HCT116 (cell line): ENCODE measurements around the gene ANKLE1. TPM values are rescaled to one million over a fixed set of nuclear protein-coding genes. Genes with fewer than 3 reads are reported as not detected.

Source experiments
- ATAC-seq: fragments of 200-7000 bp; cut with Tn5 transposase; 2 replicates; pipeline ENCODE4 v1.9.1; 2020; ENCODE audit warnings: mild to moderate bottlenecking, moderate library complexity
- BruUV-seq: library from RNA; stranded (reverse); fragments of 400-500 nt; replicated peaks from 2 replicates; lab custom pipeline; 2021; lab: Mats Ljungman, UMichigan
- CTCF ChIA-PET: fragments of 300-600 bp; sonication (Branson Sonifier 250); formaldehyde crosslinking; loops from one replicate; lab custom pipeline; 2021; ENCODE audit warnings: antibody characterized with exemption; lab: Charles Lee
- POLR2A ChIA-PET: fragments of 300-600, 350-600 bp; sonication (Branson Sonifier 250); formaldehyde crosslinking; loops from one replicate; lab custom pipeline; 2021; ENCODE audit warnings: antibody characterized with exemption; lab: Charles Lee
- RAD21 ChIA-PET, 2 experiments: fragments of 300-600 bp; sonication (Branson Sonifier 250); formaldehyde crosslinking; loops; one replicate each; lab custom pipeline; 2023; ENCODE audit warnings: low total read pairs in 2 of 2; ENCODE audit not compliant: uncharacterized antibody in 2 of 2, unreplicated experiment in 2 of 2, low non-redundant PET in 1 of 2; lab: Charles Lee
- DNase-seq: peaks from one replicate; pipeline ENCODE4 v3.0.0-alpha.2; 2010; ENCODE audit warnings: low read depth, low spot score
- H2AFZ ChIP-seq: fragments of 200-600 bp; shearing (Covaris generic), sonication (generic); 2 replicates; pipeline ENCODE4 v1.6.1; 2017; ENCODE audit warnings: low read depth, mixed run types, mixed read lengths, antibody characterized with exemption, low read length; ENCODE audit not compliant: poor library complexity, severe bottlenecking
- H3K27ac ChIP-seq: 2 replicates; pipeline ENCODE4 v1.5.1; 2012; ENCODE audit warnings: low read depth, low read length
- H3K27me3 ChIP-seq: fragments of 200-600 bp; sonication (generic); 2 replicates; pipeline ENCODE4 v1.6.1; 2016; ENCODE audit warnings: mixed run types, low read length, mixed read lengths; ENCODE audit not compliant: insufficient read depth
- H3K36me3 ChIP-seq, 2 experiments: fragments of 200-500 bp in 1 of 2; fragments of 200-600 bp in 1 of 2; sonication (Bioruptor generic) in 1 of 2; sonication (generic) in 1 of 2; 2 replicates each; pipeline versions ENCODE4 v1.5.1 to v1.6.1; 2014 to 2016; ENCODE audit warnings: low read length in 2 of 2, inconsistent platforms in 1 of 2, mixed read lengths in 1 of 2, mixed run types in 1 of 2; ENCODE audit not compliant: insufficient read depth in 2 of 2, control insufficient read depth in 1 of 2
- H3K4me1 ChIP-seq, 2 experiments: fragments of 200-600 bp in 1 of 2; sonication (generic) in 1 of 2; 2 replicates each; pipeline versions ENCODE4 v1.5.1 to v1.6.1; 2012 to 2017; ENCODE audit warnings: low read length in 2 of 2, inconsistent platforms in 1 of 2, mild to moderate bottlenecking in 1 of 2, mixed read lengths in 1 of 2, mixed run types in 1 of 2, moderate library complexity in 1 of 2; ENCODE audit not compliant: insufficient read depth in 2 of 2, control insufficient read depth in 1 of 2
- H3K4me2 ChIP-seq: fragments of 200-600 bp; sonication (generic); 2 replicates; pipeline ENCODE4 v1.6.1; 2017; ENCODE audit warnings: mixed run types, low read length, mixed read lengths
- H3K4me3 ChIP-seq, 2 experiments: fragments of 200-600 bp in 1 of 2; sonication (generic) in 1 of 2; replicated peaks in 1 of 2; 2 replicates each; pipeline ENCODE4 v1.5.1; 2011 to 2016; ENCODE audit warnings: low read length in 2 of 2, control low read depth in 1 of 2, low read depth in 1 of 2, mild to moderate bottlenecking in 1 of 2, mixed read lengths in 1 of 2, mixed run types in 1 of 2
- H3K79me2 ChIP-seq: fragments of 200-600 bp; sonication (generic); 2 replicates; pipeline ENCODE4 v1.6.1; 2017; ENCODE audit warnings: mild to moderate bottlenecking, mixed run types, low read length, moderate library complexity, mixed read lengths; ENCODE audit not compliant: insufficient read depth
- H3K9ac ChIP-seq: fragments of 200-600 bp; sonication (generic); 2 replicates; pipeline ENCODE4 v1.6.1; 2016; ENCODE audit warnings: low read length, mixed read lengths
- H3K9me2 ChIP-seq: fragments of 200-600 bp; sonication (generic), shearing (Covaris generic); 2 replicates; pipeline ENCODE4 v1.6.1; 2017; ENCODE audit warnings: mixed run types, mild to moderate bottlenecking, moderate library complexity; ENCODE audit not compliant: insufficient read depth
- H3K9me3 ChIP-seq, 2 experiments: fragments of 200-500 bp in 1 of 2; fragments of 200-600 bp in 1 of 2; sonication (Bioruptor generic) in 1 of 2; sonication (generic) in 1 of 2; 2 replicates each; pipeline ENCODE4 v1.6.1; 2014 to 2017; ENCODE audit warnings: low read length in 2 of 2, mixed read lengths in 2 of 2, inconsistent platforms in 1 of 2, low read depth in 1 of 2, mild to moderate bottlenecking in 1 of 2, mixed run types in 1 of 2, moderate library complexity in 1 of 2; ENCODE audit not compliant: control insufficient read depth in 1 of 2, insufficient read depth in 1 of 2
- H4K20me1 ChIP-seq: fragments of 200-600 bp; sonication (generic), shearing (Covaris generic); 2 replicates; pipeline ENCODE4 v1.6.1; 2017; ENCODE audit warnings: mixed run types, mild to moderate bottlenecking, moderate library complexity; ENCODE audit not compliant: insufficient read depth
- CBX3 ChIP-seq: IDR thresholded peaks from 2 replicates; pipeline ENCODE4 v1.6.1; 2012; ENCODE audit warnings: low read depth
- ELF1 ChIP-seq: IDR thresholded peaks from 2 replicates; pipeline ENCODE4 v1.6.1; 2012; ENCODE audit warnings: low read depth, borderline replicate concordance
- EZH2phosphoT487 ChIP-seq: fragments of 200-600 bp; IDR thresholded peaks from 2 replicates; pipeline ENCODE4 v1.6.1; 2018; ENCODE audit warnings: antibody characterized with exemption, borderline replicate concordance
- POLR2A ChIP-seq: IDR thresholded peaks from 2 replicates; pipeline ENCODE4 v1.7.0; 2011; ENCODE audit warnings: borderline replicate concordance; ENCODE audit not compliant: insufficient read depth, insufficient read length; ENCODE audit errors: extremely low read depth
- POLR2AphosphoS5 ChIP-seq: IDR thresholded peaks from 2 replicates; pipeline ENCODE4 v1.6.1; 2011; ENCODE audit warnings: mild to moderate bottlenecking, low read depth, low read length, moderate library complexity
- RAD21 ChIP-seq: IDR thresholded peaks from 2 replicates; pipeline ENCODE4 v1.6.1; 2012; ENCODE audit warnings: low read depth, mild to moderate bottlenecking
- ZBTB33 ChIP-seq: IDR thresholded peaks from 2 replicates; pipeline ENCODE4 v1.6.1; 2011; ENCODE audit warnings: mild to moderate bottlenecking, low read length, moderate library complexity; ENCODE audit not compliant: insufficient replicate concordance; ENCODE audit errors: extremely low read depth
- ZNF274 ChIP-seq: fragments of 200-500 bp; sonication (Bioruptor generic); IDR thresholded peaks from 2 replicates; pipeline ENCODE4 v1.6.1; 2014; ENCODE audit warnings: mild to moderate bottlenecking, low read depth, low read length, inconsistent platforms
- intact Hi-C: fragments of 100-400 bp; cut with micrococcal nuclease; formaldehyde crosslinking; loops from 2 replicates; pipeline ENCODE4 v1.10.0; 2022
- total RNA-seq: library from RNA; stranded (reverse); gene quantifications from one replicate; pipeline ENCODE4 v1.2.1, GENCODE V29; 2021; ENCODE audit not compliant: unreplicated experiment
- TF ChIP-seq, protein P1 (sequence below): IDR thresholded peaks from 2 replicates; pipeline ENCODE4 v1.6.1; 2012; ENCODE audit warnings: low read depth

ANKLE1 gene
- total RNA-seq, 1 experiment from 2014 or later = 14.8 TPM

- TF ChIP-seq POLR2AphosphoS5 = peak; percentile 21; the same call in 1 of the 2 replicates
- no peak for TF ChIP-seq RAD21
- H3K27me3 ChIP-seq = no peaks in the 10 kb centered on the region
- no peak overlapping the region for H2AFZ ChIP-seq
- H4K20me1 ChIP-seq = no peaks in the 10 kb centered on the region
- peaks cover 43 to 61% of the 10 kb centered on the region in 2 experiments for H3K4me1 ChIP-seq
- peaks cover 0 to 3% of the 10 kb centered on the region in 2 experiments; a peak in 1 of 4 replicates for H3K36me3 ChIP-seq
- H3K79me2 ChIP-seq = peaks cover 47% of the 10 kb centered on the region
- peak overlapping the region; percentile 91 for H3K27ac ChIP-seq
- peak overlapping the region; percentile 86 for H3K9ac ChIP-seq
- BruUV-seq = TSS peak; percentile 45
- peak overlapping the region; percentile 99 for H3K4me2 ChIP-seq
- H3K9me2 ChIP-seq = no peaks in the 10 kb centered on the region
- peak; percentile 15; the same call in 1 of the 2 replicates for ATAC-seq
- DNase-seq = no peak
- no peaks in the 10 kb centered on the region for H3K9me3 ChIP-seq
- H3K4me3 ChIP-seq = peak overlapping the region; percentile 87 to 94
- RAD21 ChIA-PET = interaction anchor here in 1 of 2 experiments (0.5 kb wide), 1 partner anchor 191 kb away, joined by 3 read pairs; no protein-coding TSS in a partner anchor
- POLR2A ChIA-PET = interaction anchor here (0.9 to 1.7 kb wide), 2 partner anchors 9 to 65 kb away, joined by 5 to 7 read pairs; partner anchors contain the start of gene DDA1
- CTCF ChIA-PET = no interaction called here
- intact Hi-C loops = loop anchor here (1.0 kb wide), 1 partner anchor 18 kb away; the partner anchor contains the start of gene OCEL1
These were observed 37.7 kb upstream of the ANKLE1 start for GRCh38 chr19:17243830-17244617.

DNA sequence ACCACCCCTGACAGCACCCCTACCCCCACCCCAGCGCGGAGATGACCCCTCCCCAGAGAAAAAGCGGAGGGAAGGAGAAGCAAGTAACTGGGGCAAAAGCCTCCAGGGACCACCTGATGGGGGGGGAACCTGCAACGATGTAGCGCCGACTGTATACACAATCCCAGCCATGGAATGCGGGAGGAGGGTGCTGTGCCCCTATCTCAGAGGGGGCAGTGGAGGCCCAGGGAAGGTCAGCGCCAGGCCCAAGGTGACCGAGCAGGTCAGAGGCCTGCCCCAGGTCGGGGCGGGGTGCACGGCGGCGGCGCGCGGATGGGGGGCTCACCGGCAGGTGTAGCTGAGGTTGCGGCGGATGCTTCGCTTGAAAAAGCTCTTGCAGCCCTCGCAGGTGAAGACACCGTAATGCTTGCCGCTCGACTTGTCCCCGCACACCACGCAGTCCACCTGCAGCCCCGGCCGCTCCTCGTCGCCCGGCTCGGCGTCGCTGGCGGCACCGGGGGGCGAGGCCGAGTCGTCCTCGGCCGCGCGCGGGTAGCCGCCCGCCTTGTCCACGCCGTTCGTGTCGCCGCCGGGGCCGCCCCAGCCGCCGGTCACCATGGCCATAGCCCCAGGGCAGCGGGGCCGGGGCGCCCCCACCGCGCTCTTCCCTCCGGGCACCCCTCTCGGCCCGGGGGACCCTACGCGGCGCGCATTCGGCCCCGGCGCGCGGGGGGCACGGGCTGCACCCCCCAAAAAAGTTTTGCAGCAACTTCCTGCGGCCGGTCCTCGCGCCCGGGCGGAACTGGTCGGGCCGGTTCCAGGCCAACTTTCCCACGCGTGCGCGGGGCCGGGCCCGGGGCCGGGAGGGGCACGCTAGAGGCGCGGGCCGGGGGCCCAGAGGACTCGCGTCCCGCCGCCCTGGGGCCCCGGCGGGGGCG is 36.8 kb upstream of the ANKLE1 start:
- Histone ChIP-seq H3K4me1 (peaks cover 50 to 70% of the 10 kb centered on the region in 2 experiments), H3K27me3 (no peaks in the 10 kb centered on the region), H3K9ac (peak overlapping the region; percentile 86), H3K36me3 (peaks cover 0 to 3% of the 10 kb centered on the region in 2 experiments; a peak in 1 of 4 replicates), H3K4me2 (peak overlapping the region; percentile 99), H3K79me2 (peaks cover 47% of the 10 kb centered on the region), H2AFZ (no peak overlapping the region), H3K9me2 (no peaks in the 10 kb centered on the region), H3K4me3 (peak overlapping the region; percentile 87 to 94), H4K20me1 (no peaks in the 10 kb centered on the region), H3K27ac (peak overlapping the region; percentile 91), H3K9me3 (no peaks in the 10 kb centered on the region)
- POLR2A ChIA-PET = interaction anchor here (0.9 to 1.7 kb wide), 2 partner anchors 10 to 64 kb away, joined by 5 to 7 read pairs; partner anchors contain the start of gene DDA1
- ATAC-seq = no peak
- DNase-seq = no peak
- CTCF ChIA-PET = no interaction called here
- BruUV-seq = no TSS peak
- intact Hi-C loops = loop anchor here (1.0 kb wide), 1 partner anchor 19 kb away; the partner anchor contains the start of gene OCEL1
- RAD21 ChIA-PET = interaction anchor here in 1 of 2 experiments (0.5 kb wide), 1 partner anchor 192 kb away, joined by 3 read pairs; no protein-coding TSS in a partner anchor
- TF ChIP-seq CBX3 (no peak), ZNF274 (no peak), POLR2A (no peak), ELF1 (no peak), ZBTB33 (no peak), EZH2phosphoT487 (no peak)
- TF ChIP-seq, protein P1, sequence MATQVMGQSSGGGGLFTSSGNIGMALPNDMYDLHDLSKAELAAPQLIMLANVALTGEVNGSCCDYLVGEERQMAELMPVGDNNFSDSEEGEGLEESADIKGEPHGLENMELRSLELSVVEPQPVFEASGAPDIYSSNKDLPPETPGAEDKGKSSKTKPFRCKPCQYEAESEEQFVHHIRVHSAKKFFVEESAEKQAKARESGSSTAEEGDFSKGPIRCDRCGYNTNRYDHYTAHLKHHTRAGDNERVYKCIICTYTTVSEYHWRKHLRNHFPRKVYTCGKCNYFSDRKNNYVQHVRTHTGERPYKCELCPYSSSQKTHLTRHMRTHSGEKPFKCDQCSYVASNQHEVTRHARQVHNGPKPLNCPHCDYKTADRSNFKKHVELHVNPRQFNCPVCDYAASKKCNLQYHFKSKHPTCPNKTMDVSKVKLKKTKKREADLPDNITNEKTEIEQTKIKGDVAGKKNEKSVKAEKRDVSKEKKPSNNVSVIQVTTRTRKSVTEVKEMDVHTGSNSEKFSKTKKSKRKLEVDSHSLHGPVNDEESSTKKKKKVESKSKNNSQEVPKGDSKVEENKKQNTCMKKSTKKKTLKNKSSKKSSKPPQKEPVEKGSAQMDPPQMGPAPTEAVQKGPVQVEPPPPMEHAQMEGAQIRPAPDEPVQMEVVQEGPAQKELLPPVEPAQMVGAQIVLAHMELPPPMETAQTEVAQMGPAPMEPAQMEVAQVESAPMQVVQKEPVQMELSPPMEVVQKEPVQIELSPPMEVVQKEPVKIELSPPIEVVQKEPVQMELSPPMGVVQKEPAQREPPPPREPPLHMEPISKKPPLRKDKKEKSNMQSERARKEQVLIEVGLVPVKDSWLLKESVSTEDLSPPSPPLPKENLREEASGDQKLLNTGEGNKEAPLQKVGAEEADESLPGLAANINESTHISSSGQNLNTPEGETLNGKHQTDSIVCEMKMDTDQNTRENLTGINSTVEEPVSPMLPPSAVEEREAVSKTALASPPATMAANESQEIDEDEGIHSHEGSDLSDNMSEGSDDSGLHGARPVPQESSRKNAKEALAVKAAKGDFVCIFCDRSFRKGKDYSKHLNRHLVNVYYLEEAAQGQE = no peak
